NOMO-1 treated with DMSO at 0.1 percent for 48 hours (cell line): Measurements from ENCODE around the gene CCDC198.
A peak's percentile ranks its signal among the peaks of the same experiment; 100 is the strongest.

Experiments used
- DNase-seq: peaks from one replicate; lab custom pipeline; 2025; ENCODE audit not compliant: unreplicated experiment; lab: John Stamatoyannopoulos, UW

Gene CCDC198

GRCh38 chr14:57493467-57494181, at the start of gene CCDC198:
Gene CCDC198, minus strand, starts transcription at chr14:57493857. Its CDS starts 142 bp downstream, at chr14:57493715.
- no peak for DNase-seq

DNA sequence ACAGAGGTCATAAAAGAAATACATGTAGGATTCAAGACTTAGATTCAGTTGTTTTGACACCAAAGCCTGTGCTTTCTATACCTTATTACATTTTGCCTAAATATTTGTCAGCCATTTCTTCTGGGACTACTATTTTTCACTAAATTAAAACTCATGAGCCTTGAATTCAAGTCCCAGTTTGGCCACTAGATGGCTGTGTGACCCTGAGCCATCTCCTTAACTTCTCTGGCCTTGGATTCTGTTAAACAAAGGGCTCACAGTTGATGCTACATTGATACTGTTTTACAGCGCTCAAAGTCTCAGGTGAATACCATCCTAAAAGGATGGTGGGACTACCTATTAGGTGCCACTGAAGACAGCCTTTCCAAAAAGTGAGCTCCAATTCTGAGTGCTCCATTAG, 39.6 kb upstream of the CCDC198 start:
- DNase-seq: no peak

- no peak for DNase-seq
These were observed 36.9 kb upstream of the CCDC198 start for GRCh38 chr14:57530571-57530970.

DNA sequence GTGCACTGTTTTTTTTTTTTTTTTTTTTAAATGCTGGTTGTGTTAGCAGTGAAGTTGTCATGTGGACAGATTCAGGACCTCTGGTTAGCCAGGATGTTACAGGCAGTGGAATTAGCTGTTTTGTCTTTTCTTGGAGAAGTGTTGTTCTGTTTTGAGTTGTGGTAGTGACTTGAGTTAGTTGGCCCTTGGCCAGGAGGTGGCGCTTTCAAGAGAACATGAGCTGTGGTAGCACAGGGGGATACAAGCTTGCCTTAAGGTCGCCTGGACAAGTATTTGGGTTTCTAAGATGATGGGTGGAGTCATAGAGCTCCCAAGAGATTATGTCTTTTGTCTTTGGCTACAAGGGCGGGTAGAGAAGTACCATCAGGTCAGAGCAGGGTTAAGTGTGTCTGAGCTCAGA, 33.3 kb upstream of the CCDC198 start:
- DNase-seq: no peak

GRCh38 chr14:57519043-57519442, 25.4 kb upstream of the CCDC198 start:
- DNase-seq: no peak

DNA sequence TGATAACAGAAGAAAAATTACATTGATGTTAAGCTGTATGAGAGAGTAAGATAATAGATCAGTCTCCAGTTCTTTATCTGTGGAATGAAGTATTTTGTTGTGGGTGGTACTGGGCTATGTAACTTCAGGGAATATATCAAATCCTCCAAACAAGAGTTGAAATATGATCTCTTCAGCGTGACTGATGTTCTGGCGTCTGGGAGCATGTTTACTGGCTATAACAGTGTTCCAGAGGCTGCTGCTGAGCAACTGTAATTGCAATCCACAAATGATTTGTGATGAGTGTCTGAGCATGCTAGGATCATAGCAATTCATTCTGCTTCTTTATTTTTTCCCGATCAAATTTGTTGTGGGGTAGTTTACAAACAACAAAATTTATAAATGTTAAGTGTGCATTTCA, 18.6 kb upstream of the CCDC198 start:
- no peak for DNase-seq

DNA sequence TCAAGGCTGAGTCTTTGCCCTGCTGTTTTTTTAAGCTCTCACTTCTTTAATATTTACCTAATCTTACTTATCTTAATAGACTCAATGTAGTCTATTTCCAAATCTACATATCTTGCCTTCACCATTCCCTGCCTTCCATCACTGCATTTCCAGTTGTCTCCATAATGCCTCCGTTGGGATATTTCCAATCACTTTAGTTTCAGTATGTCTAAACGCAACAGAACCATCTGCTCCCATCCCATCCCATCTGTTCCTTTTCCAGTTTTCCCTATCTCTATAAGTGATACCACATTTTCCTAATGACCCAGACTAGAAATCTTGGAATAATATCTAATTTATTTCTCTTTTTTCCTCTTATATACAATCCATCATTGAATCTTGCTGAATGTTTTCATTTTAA, 15.1 kb upstream of the CCDC198 start:
- no peak for DNase-seq

DNA sequence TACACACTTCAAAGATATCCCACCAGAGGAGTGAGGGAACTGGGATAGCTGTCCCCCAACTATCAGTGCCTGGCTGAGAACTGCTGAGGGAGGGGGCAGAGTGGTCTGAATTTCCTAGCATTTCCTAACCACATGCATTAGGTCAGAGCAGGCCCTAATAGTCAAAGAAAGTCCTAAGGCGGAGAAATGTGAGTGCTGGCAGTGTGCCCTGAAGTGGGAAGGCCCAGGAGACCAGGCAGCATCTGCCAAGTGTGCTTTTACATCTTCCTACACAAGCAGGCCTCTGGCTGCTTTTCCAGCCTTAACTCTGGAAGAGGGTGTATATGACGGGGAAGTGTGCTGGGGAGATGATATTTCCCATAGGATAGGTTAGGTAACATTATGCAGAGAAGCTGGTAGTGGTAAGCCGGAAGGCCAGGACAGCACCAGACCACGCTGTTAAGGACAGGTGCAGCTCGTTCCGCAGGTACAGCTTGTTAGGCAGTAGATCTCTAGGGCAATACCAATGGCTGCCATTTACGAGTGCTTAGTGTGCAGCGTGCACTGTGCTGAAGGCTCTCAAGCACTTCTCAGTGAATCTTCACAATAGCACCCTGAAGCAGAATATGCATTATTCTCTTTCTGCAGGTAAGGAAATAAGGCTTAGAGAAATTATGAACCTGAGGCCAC, 9.1 kb upstream of the CCDC198 start:
- no peak for DNase-seq

GRCh38 chr14:57501039-57501557, 7.4 kb upstream of the CCDC198 start:
- DNase-seq: no peak

GRCh38 chr14:57498659-57499058, 5.0 kb upstream of the CCDC198 start:
- DNase-seq: no peak

GRCh38 chr14:57498035-57498434, 4.4 kb upstream of the CCDC198 start:
- no peak for DNase-seq

GRCh38 chr14:57495416-57495815, 1.8 kb upstream of the CCDC198 start:
- DNase-seq: no peak

DNA sequence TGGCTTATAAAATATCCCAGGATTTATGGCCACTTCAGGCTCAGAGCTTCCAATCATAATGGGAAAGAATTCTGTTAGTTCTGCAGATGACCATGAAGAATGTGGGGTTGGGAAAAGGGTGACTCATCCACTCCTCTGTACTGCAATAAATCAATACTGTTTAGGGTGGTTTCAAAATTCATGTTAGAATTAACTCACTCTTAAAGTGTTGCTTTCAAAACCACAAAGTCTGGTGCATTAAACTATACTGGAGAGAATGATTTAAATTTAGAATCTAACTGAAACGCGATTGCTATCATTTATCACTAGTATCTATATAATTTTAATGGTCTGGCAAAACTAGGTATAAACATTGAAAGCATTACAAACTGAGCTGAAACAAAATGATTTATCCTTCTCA, 798 bp downstream of the CCDC198 start:
- peak; percentile 36 for DNase-seq

GRCh38 chr14:57491640-57492039, 2.0 kb downstream of the CCDC198 start:
- DNase-seq: no peak

DNA sequence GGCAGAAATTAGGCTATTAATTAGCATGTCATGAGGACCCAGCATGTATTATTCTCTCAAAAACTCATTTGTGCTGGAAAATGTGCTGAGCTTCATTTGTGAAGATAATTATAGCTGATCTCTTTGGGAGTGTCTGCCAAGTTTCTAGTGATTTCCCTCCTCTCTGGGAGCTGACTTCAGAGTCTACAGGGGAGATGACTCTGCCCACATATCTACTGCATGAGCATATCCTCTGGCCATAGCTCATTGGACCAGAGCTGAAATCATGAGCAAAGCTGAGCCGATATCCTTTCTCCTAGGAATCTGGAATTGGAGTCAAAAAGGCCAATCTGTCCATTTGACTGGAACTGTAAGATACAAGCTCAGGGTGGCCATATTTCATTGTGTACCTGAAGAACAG, 5.9 kb downstream of the CCDC198 start:
- DNase-seq: no peak

DNA sequence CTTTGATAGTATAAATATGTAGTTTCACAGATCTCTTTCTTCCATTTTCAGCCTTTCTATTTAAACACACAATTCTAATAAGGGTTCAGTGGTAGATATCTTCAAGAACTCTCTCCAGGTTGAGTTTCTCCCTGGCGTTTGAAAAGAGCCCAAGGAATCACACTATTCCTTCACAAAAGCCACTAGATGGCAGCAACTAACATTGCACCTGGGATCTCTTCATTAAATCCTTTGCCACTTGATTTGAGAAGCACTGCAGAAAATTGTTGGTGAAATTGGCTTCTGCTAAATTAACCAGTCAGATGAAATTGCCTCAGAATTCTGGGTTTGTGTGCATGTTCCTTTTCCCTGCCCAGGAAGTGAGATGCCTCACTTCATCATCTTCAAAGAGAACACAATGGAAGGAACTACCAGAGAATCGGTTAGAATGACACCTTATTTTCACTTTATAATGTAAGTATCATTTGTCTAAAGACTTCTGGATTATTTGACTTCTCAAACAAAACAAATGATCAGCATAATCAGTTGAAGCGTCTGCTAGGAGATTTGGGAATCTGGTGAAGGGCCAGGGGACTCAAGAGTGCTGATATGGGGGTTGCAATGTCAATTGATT, 6.8 kb downstream of the CCDC198 start:
- DNase-seq: peak; percentile 25

DNA sequence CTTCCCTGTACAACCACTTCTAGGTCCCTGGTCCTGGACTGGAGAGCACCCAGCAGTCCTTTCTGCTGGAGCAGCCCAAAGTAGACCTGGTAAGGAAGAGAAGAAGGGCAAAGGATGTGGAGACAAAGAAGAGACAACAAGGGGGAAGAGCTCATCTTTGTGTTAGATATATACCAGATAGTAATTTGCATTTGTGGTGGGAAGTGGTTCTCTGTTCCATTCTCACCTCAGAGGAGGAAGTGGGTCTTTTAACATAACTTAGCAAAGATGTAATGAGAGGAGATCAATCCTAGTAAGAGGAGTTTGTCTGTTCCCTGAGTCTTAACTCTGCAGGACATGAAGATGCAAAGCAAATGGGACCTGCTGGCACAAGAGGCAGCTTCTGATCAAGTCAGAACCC, 8.0 kb downstream of the CCDC198 start:
- peak; percentile 11 for DNase-seq

- DNase-seq: no peak
These were observed 11.5 kb downstream of the CCDC198 start for GRCh38 chr14:57482120-57482519.

GRCh38 chr14:57480051-57480450, 13.6 kb downstream of the CCDC198 start:
- peak; percentile 7 for DNase-seq

- DNase-seq: no peak
These were observed 14.5 kb downstream of the CCDC198 start for GRCh38 chr14:57479197-57479596.

DNA sequence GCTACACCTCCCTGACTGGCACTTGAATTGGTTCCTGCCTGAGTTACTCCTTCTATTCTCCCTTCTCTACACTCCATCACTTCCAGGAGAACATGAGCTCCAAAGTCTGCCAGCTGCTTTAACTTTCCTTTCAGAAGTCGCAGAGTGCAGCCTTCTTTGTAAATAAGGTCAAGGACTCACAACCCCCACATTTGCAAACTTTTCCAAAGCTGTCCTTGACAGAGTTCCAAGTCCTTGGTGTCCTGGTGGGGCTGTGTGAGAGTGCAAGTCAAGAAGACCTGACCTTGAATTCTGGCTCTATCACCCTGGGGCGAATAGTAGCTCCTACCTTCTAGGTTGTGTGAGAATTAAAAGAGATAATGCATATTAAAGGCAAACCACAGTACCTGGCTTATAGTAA, 15.6 kb downstream of the CCDC198 start:
- no peak for DNase-seq

DNA sequence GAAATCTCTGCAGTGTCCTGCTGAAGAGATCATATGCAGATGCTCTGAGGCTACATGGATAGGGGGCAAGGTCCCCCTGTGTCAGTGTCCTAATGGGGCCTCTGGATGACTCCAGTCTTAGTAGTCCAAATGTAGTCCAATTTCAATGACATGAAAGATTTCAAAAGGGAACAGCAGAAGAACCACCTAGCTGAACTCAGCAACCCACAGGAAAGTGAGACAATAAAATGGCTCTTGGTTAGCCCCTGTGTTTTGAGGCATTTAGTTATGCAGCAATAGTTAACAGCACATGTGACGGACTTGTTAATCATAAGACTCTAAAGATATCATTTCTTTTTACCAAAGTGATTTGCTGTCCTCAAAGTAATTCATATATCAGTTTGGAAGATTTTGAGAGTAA, 22.7 kb downstream of the CCDC198 start:
- DNase-seq: no peak
